ENCODE results near the gene ABHD1.
"Not testable (repeated sequence)": the region's sequence is repeated elsewhere in the genome, so short reads cannot be mapped to it uniquely, and the experiment has no call there.

The ABHD1 gene

DNA sequence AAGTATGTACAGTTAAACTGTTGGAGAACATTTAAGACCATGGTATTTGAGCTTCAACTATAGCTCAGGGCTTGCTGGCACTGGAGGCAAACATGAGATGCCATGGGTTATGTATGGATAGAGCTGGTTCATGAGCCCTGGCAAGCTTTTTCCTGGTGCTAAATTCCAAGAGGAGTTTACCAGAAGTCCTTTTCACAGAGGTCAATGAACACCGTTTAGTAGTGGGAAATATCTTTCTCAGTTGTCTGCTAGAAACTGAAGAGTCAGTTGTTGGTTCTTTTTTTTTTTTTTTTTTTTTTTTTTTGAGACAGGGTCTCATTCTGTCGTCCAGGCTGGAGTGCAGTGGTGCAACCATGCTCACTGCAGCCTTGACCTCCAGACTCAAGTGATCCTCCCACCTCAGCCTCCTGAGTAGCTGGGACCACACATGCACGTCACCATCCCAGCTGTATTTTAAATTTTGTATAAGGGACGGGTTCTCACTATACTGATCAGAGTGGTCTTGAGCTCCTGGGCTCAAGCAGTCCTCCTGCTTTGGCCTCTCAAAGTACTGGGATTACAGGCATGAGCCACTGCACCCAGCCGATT is 35.7 kb upstream of the ABHD1 start:
- DNase-seq: no peak

- no peak for DNase-seq
Observed at GRCh38 chr2:27088634-27089033, 35.0 kb upstream of the ABHD1 start.

GRCh38 chr2:27089111-27089954 is 34.3 kb upstream of the ABHD1 start:
- DNase-seq: no peak

DNA sequence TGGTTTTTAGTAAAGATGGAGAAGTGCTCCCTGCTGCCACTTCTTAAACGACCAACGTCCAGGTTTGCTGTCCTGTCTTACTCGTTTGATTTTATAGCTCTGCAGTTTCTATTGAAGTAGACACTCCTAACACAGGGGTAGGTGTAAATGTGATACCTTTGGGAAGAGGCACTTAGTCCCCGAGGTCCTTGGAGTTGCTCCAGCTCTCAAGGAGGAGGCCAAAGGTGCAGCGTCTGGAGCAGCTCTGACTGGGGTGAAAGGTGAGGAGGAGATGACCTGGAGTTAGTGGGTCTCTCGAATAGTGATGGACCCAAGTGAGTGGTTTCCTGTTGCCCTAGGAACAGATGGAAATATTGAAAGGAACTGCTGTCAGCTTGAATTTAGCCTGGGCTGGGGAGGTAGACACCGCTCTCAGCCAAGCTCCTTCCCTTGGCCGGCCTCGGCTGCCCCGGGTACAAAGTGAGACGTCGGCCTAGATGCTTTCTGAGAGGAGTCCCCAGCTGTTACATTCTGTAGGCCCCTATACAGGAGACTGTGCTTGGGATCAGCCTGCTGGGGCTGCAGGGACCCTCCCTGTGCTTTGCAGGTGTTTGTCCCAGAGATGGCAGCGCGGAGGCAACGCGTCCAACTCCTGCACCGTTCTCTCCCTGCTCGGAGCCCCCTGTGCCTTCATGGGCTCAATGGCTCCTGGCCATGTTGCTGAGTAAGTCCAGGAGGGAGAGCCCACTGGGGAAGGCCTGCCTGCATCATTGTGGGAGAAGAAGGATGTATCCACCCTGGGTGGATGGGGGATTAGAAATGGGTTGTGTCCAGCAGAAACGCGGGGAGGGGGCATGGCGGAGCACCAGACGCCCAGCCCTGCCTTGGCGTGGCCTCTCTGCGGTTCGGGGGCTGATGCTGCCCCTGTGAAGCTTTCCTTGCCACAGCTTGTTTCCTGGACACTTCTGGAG is 31.6 kb upstream of the ABHD1 start:
- DNase-seq: no peak

DNA sequence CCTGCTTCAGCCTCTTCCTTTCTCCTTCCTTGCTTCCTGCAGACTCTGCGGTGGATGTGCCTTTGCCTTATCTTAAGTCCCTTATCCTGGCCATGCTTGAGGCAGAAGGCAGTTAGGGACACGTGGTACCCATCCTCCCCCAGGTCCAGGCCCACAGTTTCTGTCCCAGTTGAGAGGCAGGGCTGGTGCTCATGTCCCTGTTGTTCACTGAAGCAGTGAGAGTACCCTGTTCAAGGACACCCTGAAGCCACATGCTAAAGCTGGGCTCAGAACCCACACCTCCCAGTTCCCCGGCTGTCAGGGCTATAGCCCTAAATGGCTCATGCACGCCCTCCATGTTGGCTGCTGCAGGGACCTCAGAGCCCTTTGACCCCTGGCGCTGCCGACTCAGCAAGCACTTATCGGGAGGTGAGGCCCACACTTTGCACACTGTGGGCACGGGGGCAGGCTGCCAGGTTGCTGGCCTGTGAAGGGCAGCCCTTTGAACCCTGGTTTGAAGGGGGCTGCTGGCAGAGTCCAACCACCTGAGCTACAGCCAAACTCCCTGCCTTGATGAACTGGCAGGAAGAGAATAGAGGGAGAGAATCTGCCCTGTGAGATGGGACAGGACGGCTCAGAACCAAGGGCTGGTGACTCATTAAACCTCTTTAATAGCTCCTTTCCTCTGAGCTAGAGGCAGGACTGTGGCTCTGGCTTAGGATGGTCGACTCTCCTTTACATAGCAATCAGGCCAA is 30.8 kb upstream of the ABHD1 start:
- no peak for DNase-seq

DNA sequence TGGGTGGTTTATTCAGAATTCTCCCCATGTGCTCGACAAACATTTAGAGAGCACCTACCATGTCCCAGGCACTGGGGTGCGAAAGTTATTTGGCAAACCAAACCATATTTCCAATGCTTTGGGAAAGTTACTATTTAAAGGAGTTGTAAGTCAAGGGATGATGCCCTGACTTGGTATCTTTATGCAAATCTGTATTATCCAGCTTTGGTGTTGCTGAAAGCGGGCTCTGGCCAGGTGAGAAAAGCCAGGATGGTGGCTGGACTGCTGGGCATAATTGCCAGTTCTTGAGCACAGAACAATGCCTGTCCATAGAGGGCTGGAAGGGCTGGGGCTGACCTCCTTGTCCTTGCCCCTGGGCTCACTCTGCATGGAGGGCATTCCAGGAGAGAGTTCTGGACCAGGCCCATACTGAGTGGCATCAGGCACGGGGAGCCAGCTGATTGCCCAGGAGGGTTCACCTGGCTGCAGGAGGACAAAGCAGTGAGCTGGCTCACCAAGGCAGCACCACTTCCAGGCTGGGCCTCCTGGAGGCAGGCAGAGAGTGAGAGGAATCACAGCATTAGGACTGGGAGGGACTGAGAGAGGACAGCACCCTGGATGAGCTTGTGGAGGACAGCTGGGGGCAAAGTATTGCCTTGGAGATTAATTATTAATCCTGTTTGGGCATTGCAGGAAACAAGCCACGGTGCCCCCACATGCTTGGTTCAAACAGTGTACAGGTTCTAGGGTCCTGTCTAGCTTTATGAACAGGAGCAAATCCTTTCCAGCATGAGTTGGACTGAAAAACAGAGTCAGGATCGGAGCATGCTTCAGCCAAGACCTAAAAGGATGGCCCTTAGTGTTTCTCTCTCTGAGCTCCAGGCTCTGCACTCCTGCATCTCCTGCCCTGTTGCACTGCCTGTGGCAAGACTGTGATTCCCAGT is 29.9 kb upstream of the ABHD1 start:
- DNase-seq: peak; percentile 90

GRCh38 chr2:27094353-27094984 is 29.1 kb upstream of the ABHD1 start:
- DNase-seq: no peak

DNA sequence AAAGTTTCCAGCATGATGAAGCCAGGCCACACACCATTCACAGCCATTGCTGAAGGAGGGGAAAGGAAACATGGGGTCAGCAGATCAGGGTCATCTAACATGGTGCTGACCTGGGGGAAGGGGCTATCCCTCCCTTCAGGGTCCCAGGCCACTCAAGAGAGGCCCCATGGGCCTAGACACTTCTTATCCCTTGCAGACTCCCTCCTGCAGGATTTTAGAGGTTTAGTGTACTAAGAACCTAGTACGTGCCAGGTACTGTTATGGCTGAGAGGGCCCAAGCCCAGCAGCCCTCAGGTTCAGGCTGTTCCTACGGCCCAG is 28.2 kb upstream of the ABHD1 start:
- no peak for DNase-seq

DNA sequence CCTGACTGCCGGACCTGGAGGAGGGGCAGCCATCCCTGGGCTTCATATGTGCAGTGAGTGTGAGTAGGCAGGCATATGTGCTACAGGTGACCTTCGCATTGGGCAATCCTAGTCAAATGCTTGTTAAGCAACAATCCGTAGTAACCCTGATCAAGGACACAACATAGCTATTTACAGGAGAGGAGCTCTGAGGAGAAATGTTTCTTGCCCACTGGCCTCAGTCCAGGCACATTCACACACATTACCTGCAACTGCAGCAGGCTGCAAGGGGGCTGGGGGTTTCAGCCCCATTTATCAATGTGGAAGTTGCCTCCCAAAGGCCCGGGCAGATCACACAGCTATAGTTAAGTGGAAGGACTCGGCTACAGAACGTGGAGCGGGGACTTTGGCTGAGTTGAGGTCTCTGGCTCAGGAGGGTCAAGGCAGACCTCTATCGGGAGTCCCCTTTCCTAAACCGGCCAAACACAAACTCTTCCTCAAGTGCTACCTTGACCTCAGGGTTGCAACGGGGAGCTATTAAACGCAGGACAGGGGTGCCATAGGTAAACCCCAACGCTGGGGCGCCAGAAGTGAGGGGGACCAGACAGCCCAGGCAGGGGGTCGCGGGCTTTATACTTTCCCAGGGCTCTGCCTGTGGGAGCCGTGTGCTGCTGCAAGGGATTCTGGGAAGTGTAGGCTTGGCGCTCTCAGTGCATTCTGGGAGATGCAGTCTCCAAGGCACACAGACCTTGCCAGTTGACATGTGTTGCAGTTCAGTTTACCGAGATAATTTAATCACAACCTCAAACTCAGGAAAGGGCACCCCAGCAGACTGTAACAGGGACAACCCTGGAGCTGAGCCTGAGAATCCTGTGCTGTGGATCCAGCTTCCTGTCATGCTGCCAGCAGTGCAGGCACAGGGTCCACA is 27.6 kb upstream of the ABHD1 start:
- peak; percentile 85 for DNase-seq

DNA sequence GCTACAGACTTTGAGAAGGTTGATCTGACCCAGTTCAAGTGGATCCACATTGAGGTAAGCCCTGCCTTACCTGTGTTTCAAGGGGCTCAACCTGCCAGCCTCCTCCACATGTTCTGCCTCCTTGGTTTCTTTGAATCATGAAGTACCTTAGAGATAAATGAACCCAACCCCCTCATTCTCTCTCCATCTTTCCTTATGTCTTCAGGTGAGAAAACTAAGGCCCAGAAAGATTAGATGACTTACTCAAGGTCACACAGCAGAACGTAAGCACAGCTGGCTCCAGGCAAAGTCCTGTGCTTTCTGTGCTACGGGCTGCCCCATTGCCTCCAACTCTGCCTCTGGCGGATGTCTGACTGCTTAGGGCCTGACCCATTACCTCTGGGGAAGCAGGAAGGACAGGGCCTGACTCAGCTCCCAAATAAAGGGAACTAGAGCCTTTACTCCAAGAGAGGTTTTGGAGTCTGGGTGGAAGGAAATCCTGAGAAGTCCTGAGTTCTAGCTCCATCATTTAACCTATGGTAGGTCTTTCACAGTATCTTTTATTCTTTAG is 26.8 kb upstream of the ABHD1 start:
- DNase-seq: no peak

DNA sequence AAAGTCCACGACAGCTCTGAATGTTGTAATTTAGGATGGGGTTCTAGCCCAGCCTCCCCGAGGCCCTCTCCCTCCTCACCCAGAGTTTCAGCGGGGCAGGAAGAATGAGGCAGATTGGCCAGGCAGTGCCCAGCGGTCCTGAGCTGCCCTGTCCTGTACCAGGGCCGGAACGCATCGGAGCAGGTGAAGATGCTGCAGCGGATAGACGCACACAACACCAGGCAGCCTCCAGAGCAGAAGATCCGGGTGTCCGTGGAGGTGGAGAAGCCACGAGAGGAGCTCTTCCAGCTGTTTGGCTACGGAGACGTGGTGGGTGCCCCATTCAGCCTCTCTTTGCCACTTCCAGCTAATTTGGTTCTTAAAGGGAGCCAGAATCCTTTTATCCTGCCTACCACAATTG is 26.3 kb upstream of the ABHD1 start:
- no peak for DNase-seq

- DNase-seq: no peak
Observed at GRCh38 chr2:27099334-27099955, 24.2 kb upstream of the ABHD1 start.

DNA sequence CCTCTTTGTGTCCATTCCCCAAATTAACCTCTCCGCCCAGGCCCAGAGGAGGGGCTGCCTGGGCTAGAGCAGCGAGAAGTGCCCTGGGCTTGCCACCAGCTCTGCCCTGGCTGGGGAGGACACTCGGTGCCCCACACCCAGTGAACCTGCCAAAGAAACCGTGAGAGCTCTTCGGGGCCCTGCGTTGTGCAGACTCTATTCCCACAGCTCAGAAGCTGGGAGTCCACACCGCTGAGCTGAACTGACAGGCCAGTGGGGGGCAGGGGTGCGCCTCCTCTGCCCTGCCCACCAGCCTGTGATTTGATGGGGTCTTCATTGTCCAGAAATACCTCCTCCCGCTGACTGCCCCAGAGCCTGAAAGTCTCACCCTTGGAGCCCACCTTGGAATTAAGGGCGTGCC is 23.6 kb upstream of the ABHD1 start:
- DNase-seq: no peak

- DNase-seq: no peak
Observed at GRCh38 chr2:27102329-27102728, 21.3 kb upstream of the ABHD1 start.

DNA sequence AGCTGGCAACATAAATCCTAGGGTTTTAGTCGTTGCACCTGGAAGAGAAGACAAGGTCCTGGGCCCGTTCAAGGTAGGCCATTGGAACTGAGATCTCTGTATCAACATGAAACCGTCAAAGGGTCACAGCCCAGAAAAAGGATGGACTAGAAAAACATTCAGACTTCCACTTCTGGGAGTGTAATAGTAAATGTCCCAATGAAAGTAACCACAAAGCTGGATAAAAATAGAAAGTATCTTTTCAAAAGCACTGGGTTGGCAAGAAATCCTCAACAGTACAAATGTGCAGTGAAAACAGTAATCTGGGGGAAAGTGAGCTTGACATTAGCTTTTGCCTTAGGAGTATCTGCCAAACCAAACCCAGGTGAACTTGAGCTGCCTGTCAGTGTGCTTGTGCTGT is 17.6 kb upstream of the ABHD1 start:
- DNase-seq: no peak

- DNase-seq: no peak
Observed at GRCh38 chr2:27108221-27108620, 15.4 kb upstream of the ABHD1 start.

GRCh38 chr2:27109083-27109482 is 14.5 kb upstream of the ABHD1 start:
- no peak for DNase-seq

DNA sequence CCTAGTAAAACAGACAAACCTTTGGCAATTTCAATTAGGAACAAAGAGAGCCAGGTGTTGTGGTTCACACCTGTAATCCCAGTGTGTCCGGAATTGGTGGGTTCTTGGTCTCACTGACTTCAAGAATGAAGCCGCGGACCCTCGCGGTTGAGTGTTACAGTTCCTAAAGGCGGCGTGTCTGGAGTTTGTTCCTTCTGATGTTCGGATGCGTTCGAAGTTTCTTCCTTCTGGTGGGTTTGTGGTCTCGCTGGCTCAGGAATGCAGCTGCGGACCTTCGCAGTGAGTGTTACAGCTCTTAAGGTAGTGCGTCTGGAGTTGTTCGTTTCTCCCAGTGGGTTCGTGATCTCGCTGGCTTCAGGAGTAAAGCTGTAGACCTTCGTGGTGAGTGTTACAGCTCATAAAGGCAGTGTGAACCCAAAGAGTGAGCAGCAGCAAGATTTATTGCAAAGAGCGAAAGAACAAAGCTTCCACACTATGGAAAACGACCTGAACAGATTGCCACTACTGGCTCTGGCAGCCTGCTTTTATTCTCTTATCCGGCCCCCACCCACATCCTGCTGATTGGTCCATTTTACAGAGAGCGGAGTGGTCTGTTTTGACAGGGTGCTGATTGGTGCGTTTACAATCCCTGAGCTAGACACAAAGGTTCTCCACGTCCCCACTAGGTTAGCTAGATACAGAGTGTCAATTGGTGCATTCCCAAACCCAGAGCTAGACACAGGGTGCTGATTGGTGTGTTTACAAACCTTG is 12.8 kb upstream of the ABHD1 start:
- DNase-seq: not testable (repeated sequence)

Measured in NCI-H82 (cell line).